GM19035 (cell line): ENCODE data around the gene EEFSEC.

Experiments
- ATAC-seq: cut with Tn5 transposase; IDR thresholded peaks from one replicate; pipeline ENCODE4 v1.9.1; 2021; ENCODE audit not compliant: unreplicated experiment

EEFSEC gene

GRCh38 chr3:128215290-128215689 is 62.0 kb downstream of the EEFSEC start:
- ATAC-seq = no peak

GRCh38 chr3:128215800-128216495 is 62.7 kb downstream of the EEFSEC start:
- no peak for ATAC-seq

GRCh38 chr3:128217702-128218547 is 64.6 kb downstream of the EEFSEC start:
- ATAC-seq = no peak

GRCh38 chr3:128218548-128219257 is 65.4 kb downstream of the EEFSEC start:
- ATAC-seq = no peak

GRCh38 chr3:128221328-128221727 is 68.0 kb downstream of the EEFSEC start:
- ATAC-seq = no peak

GRCh38 chr3:128222796-128223385 is 69.6 kb downstream of the EEFSEC start:
- ATAC-seq = no peak

GRCh38 chr3:128226186-128226725 is 73.0 kb downstream of the EEFSEC start:
- ATAC-seq = no peak

GRCh38 chr3:128226795-128227395 is 73.6 kb downstream of the EEFSEC start:
- no peak for ATAC-seq

- ATAC-seq = no peak
Observed at GRCh38 chr3:128227507-128227906, 74.2 kb downstream of the EEFSEC start.

GRCh38 chr3:128228366-128228910 is 75.2 kb downstream of the EEFSEC start:
- ATAC-seq = no peak

GRCh38 chr3:128229106-128229857 is 76.0 kb downstream of the EEFSEC start:
- ATAC-seq = no peak

- no peak for ATAC-seq
Observed at GRCh38 chr3:128231606-128232005, 78.3 kb downstream of the EEFSEC start.

- no peak for ATAC-seq
Observed at GRCh38 chr3:128232376-128233178, 79.3 kb downstream of the EEFSEC start.

GRCh38 chr3:128235207-128235926 is 82.1 kb downstream of the EEFSEC start:
- ATAC-seq = no peak

- ATAC-seq = no peak
Observed at GRCh38 chr3:128236657-128237056, 83.4 kb downstream of the EEFSEC start.

- no peak for ATAC-seq
Observed at GRCh38 chr3:128237348-128238183, 84.3 kb downstream of the EEFSEC start.

GRCh38 chr3:128238184-128238489 is 84.9 kb downstream of the EEFSEC start:
- ATAC-seq = no peak
